Fibroblast of upper back skin (primary cell): ENCODE measurements around the gene NID2.

Experiments
- DNase-seq: peaks from one replicate; pipeline ENCODE4 v3.0.0-alpha.2; 2013

NID2 gene

DNA sequence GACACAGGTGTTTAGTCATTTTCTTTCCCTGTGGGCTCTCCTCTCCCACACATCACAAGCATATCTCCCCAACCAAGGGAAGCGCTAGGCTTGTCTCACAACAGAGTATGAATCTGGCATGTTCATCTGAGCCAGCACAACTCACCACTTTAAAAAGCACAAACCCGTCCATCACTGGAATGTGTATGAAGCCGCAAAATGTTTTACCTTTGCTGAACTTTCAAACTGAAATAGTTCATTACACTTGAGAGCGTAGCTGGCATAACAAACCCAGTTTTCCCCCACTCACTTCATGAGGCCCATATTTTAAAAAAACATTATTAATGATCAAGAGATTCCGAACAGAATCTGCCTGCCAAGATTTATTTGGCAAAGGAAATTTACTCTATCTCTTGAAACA is 15.8 kb downstream of the NID2 start:
- peak; percentile 90 for DNase-seq

DNA sequence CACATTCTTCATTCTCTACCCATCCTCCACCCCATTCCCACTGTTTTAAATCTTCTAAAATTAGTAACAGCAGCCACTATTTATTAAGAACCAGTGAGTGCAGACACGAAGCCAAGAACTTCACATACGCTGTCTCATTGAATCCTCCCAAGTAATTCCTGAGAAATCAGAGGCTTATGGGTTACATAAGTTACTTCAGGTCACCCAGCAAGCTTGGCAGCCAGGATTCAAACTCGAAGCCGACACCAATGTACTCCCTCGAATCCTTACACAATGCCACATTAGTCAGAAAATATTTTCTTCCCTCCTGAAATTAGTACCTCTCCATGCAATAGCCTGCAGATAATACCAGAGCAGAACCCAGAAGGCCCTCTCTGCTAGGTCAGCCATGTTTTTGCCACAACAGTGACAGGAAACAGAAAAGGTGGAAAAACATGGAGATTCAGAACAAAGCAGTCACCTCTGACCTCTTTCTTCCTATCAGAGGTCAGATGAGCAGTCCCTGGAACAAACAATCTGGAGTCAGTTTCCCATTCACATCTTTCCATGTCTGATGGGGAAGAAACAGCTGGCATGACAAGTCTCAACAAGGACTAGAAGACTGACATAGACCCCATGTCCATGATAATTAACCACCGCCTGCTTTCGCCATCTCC is 16.4 kb downstream of the NID2 start:
- DNase-seq, result peak; percentile 95

- DNase-seq, result peak; percentile 90
Observed at GRCh38 chr14:52051871-52052270, 17.0 kb downstream of the NID2 start.

DNA sequence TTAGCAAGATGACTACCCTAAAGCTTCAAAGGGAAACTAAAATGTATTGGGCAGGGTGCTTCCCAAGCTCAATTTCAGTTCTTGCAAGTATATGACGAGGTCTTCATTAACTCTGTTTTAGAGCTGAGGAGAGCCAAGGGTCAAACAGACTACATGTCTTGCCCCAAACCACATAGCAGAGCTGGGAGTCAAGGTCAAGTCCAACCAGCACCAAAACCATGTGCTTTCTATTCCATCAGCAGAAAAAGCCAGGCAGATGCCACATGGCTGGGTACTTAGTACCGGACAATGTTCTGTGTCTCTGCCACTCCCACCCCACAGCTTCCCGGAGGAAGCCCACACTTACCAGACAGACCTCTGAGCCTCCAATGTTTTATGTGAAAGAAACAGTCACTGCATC is 17.6 kb downstream of the NID2 start:
- no peak for DNase-seq

GRCh38 chr14:52049721-52050588 is 18.9 kb downstream of the NID2 start:
- no peak for DNase-seq

DNA sequence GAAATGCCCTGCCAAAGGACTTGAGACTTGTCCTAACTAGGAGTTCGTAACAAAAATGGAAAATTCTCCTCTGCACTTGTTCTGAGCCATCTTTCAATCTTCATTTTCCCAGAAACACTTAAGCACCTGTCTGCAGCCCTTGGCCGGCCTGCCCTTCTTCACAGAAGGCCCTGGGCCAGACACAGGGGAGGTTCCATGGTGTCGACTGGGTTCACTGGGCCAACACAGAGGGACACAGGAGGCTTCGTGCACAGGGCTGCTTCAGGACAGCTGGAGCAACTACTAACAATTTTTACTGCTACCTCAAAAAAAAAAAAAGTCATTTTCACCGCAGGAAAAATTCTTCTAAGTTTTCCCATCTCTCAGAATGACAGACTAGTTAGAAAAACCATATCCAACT is 19.6 kb downstream of the NID2 start:
- DNase-seq, result no peak

GRCh38 chr14:52048641-52049204 is 20.1 kb downstream of the NID2 start:
- DNase-seq, result peak; percentile 80

GRCh38 chr14:52048116-52048515 is 20.7 kb downstream of the NID2 start:
- DNase-seq, result no peak

- no peak for DNase-seq
Observed at GRCh38 chr14:52046376-52046917, 22.4 kb downstream of the NID2 start.

DNA sequence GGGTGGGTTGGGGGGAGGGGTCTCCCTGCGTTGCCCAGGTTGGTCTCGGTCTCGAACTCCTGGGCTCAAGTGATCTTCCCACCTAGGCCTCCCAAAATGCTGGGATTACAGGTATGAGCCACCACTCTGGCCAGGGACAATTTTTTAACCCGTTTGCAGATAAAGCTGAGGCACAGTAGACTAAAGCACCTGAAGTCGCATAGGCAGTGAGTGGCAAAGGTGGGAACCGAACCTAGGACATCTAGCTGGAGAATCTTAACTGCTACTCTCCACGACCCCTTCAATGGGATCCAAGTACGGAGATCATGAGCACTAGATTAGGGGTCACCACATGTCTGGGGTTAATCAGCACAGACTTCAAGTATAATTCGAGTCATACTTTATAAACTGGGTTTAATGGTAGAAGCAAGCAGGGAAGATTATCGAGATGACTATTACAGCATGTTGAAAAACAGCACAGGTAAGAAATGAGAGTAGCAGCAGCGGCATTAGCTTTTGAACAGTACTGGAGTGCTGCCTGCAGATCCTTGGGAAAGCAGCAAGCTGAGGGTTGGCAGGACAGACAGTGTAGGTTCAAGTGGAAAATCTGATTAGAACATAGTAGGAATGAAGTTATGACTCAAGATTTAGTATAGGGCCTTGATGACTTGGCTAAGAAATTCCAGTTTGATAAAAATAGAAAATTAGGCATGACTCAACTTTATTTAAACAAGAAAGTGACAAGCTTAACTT is 23.9 kb downstream of the NID2 start:
- DNase-seq, result peak; percentile 90

DNA sequence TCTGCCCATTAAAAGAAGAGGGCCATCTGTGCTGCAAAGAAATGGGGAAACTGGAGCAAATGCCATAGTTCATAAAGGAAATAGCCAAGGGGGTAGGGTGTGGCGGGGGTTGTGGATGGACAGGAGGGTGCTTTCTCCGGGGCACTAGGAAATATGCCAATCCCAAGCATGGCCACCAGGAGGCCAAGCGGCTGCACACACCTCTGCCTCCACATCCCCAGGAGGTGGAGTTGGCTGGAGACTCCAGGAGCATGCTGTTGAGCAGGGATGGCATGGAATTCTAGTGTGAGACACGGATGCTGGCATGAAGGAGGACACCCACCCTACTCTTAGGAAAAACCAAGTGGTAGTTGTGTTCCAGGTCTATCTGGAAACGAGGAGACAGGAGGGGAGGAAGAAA is 25.2 kb downstream of the NID2 start:
- DNase-seq, result no peak

DNA sequence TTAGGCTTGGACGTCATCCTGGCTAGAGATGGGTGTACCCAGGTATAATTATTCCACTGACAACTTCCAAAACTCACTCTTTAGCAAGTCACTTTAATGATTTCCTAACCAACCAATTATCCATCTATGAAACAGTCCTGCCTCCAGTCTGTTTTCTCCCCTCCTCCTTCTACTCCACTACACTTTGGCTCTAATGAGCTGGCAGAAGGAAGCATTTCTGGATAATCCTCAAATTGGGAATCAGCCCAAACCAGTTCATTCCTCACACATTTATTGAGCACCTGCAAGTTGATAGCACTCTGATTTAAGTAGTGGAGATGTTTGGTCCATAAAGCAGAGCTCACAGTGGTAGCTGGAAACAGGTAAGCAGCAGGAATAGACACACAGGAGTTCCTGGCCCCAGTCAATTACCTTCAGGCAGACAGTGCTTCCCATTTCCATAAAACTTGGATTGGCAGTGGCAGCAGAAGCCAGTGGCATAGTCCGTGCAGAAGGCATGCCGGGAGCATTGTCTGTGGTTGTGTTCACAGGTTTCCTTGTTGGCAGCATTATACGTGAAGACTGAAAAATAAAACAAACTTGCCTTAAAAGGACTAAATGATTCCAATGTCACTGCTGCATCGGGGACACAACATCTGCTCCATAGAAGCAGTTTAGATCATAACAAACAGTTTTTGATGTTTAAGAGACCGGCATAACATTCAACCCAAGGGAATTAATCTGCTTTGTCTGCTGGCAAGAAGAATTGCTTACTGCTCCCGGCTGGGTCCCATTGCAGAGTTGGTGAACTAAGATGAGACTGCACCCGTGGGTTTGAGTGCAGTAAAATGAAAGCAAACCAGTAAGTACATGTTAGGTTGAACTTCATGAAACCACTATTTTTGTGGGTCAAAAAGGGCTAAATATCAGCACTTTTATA is 26.2 kb downstream of the NID2 start:
- no peak for DNase-seq

DNA sequence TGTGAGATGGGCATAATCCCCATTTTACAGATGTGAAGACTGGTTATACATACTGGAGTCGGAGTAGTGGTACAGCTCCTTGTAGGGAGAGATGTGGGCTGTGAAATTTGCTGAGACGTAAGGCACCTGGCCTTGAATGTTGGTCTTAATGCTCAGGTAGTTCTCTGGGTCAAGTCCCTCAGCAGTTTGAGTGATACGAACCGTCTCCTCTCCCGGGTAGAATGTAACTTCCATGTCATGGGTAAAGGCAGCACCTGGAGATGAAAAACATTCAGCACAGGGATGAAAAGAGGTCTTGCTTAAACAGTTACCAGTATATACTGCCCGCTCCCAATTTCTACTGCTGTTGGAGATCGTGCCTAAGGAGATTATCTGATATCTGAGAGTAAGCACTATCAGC is 28.3 kb downstream of the NID2 start:
- DNase-seq, result no peak

DNA sequence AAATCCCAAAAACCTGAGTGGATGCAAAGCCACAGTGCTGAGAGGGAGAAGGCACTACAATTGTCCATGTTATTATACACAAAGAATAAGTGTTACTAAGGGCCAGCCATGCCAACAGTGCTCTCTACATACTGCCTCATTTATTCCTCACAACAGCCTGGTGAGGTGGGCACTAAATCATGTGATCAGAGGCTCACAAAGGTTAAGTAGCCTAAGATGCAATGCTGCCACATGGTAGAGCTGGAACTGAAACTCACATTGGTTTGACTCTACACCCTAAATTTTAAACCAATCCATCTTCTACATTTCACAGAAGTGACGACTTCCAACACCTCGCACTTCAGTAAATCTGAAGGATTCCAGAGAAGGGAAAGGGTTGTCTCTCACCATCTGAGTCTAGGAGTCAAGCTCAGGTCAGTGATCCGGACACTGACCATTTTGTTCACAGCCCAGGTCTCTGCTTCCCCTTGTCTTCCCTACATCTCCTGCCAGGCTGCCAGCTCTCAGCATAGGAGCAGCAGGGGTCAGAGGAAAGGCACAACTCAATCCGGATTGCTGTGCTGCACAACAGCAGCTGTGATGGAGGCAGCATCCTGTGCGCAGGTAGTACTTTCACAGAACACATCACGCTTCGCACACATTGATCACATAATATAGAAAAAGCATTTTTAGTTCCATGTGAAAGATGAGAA is 29.6 kb downstream of the NID2 start:
- no peak for DNase-seq

- peak; percentile 78 for DNase-seq
Observed at GRCh38 chr14:52033101-52033642, 35.7 kb downstream of the NID2 start.

GRCh38 chr14:52032204-52032801 is 36.6 kb downstream of the NID2 start:
- peak; percentile 90 for DNase-seq

DNA sequence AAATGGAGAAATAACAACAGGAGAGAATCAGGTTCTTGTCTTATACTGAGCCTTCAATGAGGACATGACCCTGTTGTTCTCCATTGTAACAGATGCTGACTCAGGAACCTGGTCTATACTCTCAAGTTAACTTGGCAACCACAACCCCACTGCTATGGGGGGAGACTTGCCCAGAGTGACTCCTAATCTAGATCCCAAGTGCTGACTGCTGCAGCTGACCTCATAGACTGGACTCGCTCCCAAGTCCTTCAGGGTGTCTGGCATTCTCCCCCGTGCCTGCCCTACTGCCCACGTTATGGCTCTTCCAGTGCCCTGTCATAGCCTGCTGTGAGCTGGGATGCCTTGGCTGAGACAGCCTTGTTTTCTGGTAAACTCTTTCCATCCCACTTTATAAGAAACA is 37.1 kb downstream of the NID2 start:
- DNase-seq, result peak; percentile 92

DNA sequence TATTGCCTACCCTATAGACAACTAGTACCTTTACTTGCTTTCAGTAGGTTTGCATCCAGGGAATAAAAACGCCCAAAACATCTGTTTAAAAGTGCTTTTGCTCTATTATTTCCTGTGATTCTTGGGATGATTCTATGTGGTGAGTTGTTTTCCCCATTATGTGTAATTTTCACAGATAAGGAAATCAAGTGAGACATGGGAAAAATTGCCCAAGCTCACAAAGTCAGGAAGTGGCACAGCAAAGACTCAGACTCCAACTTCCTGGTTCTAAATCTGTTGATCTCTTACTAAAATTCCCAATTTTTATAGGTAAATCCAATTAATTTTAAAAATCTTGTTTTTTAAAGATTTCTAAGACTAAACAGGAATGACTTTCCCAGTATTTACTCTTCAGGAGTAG is 39.0 kb downstream of the NID2 start:
- no peak for DNase-seq

GRCh38 chr14:52026901-52027300 is 42.0 kb downstream of the NID2 start:
- no peak for DNase-seq

- DNase-seq, result no peak
Observed at GRCh38 chr14:52026017-52026660, 42.7 kb downstream of the NID2 start.
